ENCODE measurements around the gene GID4. TPM values are rescaled to one million over a fixed set of nuclear protein-coding genes. Genes with fewer than 3 reads are reported as not detected.

Gene GID4
- total and polyA plus RNA-seq, 2 of the 13 experiments (the other 11 are each of a cell fraction or from before 2014, with no cell fraction given), result 4.3 to 6.1 TPM

DNA sequence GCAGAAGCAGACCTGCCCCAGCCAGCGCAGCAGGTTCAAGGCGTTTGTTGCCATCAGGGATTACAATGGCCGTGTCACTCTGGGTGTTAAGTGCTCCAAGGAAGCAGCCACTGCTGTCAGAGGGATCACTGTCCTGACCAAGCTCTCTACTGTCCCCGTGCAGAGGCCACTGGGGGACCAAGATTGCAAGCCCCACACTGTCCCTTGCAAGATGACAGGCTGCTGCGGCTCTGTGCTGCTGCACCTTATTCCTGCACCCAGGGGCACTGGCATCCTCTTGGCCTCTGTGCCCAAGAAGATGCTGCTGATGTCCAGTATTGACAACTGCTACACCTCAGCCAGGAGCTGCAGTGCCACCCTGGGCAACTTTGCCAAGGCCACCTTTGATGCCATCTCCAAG lies 27.9 kb upstream of the GID4 start:
- no TSS peak for BruUV-seq (replicated peaks)
- H3K4me3 ChIP-seq (replicated peaks in 1 of 3; ENCODE audit: insufficient read depth in 1 of 3, low read depth in 2 of 3, low read length in 3 of 3), result no peak overlapping the region
- ATAC-seq (no peak), DNase-seq (ENCODE audit: low spot score) (no peak), FAIRE-seq (no peak)
- in situ Hi-C loops (cut with HindIII; ENCODE audit: extremely low pct_ligation_motif_present, low pct_unique_long_range_greater_than_20kb), result loop anchor here (25.0 kb wide), 1 partner anchor 101 kb away; the partner anchor contains the start of gene MYO15A
- 100% methylated on average over 2 of the region's 5 CpGs for whole genome bisulfite sequencing (ENCODE audit: low lambda C conversion rate)
- CTCF ChIA-PET (ENCODE audit: low intra/inter-chr PET ratio, low total read pairs), result no interaction called here
- H3K4me2 ChIP-seq (ENCODE audit: low read depth, low read length), result no peak overlapping the region
- peaks cover 0 to 3% of the 10 kb centered on the region in 2 experiments; a peak in 4 of 5 replicates for H3K36me3 ChIP-seq (replicated peaks in 1 of 2; ENCODE audit: control insufficient read depth in 1 of 2, insufficient read depth in 2 of 2, low read length in 2 of 2)
- no peak overlapping the region for H3K9ac ChIP-seq (ENCODE audit: insufficient read depth, low read depth, low read length)
- intact Hi-C loops (cut with micrococcal nuclease; ENCODE audit: unreplicated experiment), result no loop called here
- TF ChIP-seq ESRRA (CRISPR knock-in tag; IDR thresholded peaks at IDR 0.05; ENCODE audit: low read depth) (no peak), ZNF619 (CRISPR knock-in tag; IDR thresholded peaks at IDR 0.05) (no peak), BORCS8-MEF2B (CRISPR knock-in tag; IDR thresholded peaks at IDR 0.05) (no peak), ZNF441 (CRISPR knock-in tag; IDR thresholded peaks at IDR 0.05; ENCODE audit: borderline replicate concordance) (no peak), ZFP90 (CRISPR knock-in tag; IDR thresholded peaks at IDR 0.05; ENCODE audit: borderline replicate concordance) (no peak), ZNF337 (CRISPR knock-in tag; IDR thresholded peaks at IDR 0.05; ENCODE audit: borderline replicate concordance, low read depth) (no peak), CC2D1A (CRISPR knock-in tag; IDR thresholded peaks at IDR 0.05) (no peak), RORA (CRISPR knock-in tag; IDR thresholded peaks at IDR 0.05) (no peak), KLF11 (CRISPR knock-in tag; IDR thresholded peaks at IDR 0.05) (no peak)
- TF ChIP-seq, protein P1, sequence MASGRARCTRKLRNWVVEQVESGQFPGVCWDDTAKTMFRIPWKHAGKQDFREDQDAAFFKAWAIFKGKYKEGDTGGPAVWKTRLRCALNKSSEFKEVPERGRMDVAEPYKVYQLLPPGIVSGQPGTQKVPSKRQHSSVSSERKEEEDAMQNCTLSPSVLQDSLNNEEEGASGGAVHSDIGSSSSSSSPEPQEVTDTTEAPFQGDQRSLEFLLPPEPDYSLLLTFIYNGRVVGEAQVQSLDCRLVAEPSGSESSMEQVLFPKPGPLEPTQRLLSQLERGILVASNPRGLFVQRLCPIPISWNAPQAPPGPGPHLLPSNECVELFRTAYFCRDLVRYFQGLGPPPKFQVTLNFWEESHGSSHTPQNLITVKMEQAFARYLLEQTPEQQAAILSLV (CRISPR knock-in tag; IDR thresholded peaks at IDR 0.05; ENCODE audit: borderline replicate concordance), result no peak
- TF ChIP-seq, protein P2, sequence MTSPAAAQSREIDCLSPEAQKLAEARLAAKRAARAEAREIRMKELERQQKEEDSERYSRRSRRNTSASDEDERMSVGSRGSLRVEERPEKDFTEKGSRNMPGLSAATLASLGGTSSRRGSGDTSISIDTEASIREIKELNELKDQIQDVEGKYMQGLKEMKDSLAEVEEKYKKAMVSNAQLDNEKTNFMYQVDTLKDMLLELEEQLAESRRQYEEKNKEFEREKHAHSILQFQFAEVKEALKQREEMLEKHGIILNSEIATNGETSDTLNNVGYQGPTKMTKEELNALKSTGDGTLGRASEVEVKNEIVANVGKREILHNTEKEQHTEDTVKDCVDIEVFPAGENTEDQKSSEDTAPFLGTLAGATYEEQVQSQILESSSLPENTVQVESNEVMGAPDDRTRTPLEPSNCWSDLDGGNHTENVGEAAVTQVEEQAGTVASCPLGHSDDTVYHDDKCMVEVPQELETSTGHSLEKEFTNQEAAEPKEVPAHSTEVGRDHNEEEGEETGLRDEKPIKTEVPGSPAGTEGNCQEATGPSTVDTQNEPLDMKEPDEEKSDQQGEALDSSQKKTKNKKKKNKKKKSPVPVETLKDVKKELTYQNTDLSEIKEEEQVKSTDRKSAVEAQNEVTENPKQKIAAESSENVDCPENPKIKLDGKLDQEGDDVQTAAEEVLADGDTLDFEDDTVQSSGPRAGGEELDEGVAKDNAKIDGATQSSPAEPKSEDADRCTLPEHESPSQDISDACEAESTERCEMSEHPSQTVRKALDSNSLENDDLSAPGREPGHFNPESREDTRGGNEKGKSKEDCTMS (CRISPR knock-in tag; conservative IDR thresholded peaks at IDR 0.05), result no peak
- no peaks in the 10 kb centered on the region for H4K20me1 ChIP-seq (ENCODE audit: insufficient read depth, low read length)
- H3K9me3 ChIP-seq (ENCODE audit: low read length), result no peaks in the 10 kb centered on the region
- no peak overlapping the region for H3K27ac ChIP-seq (ENCODE audit: extremely low read length, insufficient read depth, low read length)
- no peaks in the 10 kb centered on the region for H3K4me1 ChIP-seq (ENCODE audit: insufficient read depth, low read length)
- POLR2A ChIA-PET, result no interaction called here
- no peaks in the 10 kb centered on the region for H3K79me2 ChIP-seq (ENCODE audit: insufficient read depth, low read length)
- H3K27me3 ChIP-seq (ENCODE audit: control insufficient read depth in 1 of 2, insufficient read depth in 2 of 2, low read length in 2 of 2), result no peaks in the 10 kb centered on the region
- H2AFZ ChIP-seq (ENCODE audit: low read length), result no peak overlapping the region

Measured in HepG2 (cell line).